HG02610 (cell line): ENCODE measurements around the gene LGALS7.
"Not testable (repeated sequence)": the region's sequence is repeated elsewhere in the genome, so short reads cannot be mapped to it uniquely, and the experiment has no call there.

Source experiments
- ATAC-seq: cut with Tn5 transposase; IDR thresholded peaks from one replicate; pipeline ENCODE4 v1.9.1; 2021; ENCODE audit warnings: mild to moderate bottlenecking, moderate library complexity; ENCODE audit not compliant: unreplicated experiment

The LGALS7 gene

GRCh38 chr19:38800577-38801347 is 27.4 kb upstream of the LGALS7 start:
- no peak for ATAC-seq

- no peak for ATAC-seq
Measured at GRCh38 chr19:38799104-38799503, 25.8 kb upstream of the LGALS7 start.

GRCh38 chr19:38797781-38798180 is 24.5 kb upstream of the LGALS7 start:
- ATAC-seq = not testable (repeated sequence)

- ATAC-seq = no peak
Measured at GRCh38 chr19:38796154-38796553, 22.8 kb upstream of the LGALS7 start.

GRCh38 chr19:38795549-38795948 is 22.2 kb upstream of the LGALS7 start:
- no peak for ATAC-seq

GRCh38 chr19:38793671-38794070 is 20.4 kb upstream of the LGALS7 start:
- ATAC-seq = no peak

- no peak for ATAC-seq
Measured at GRCh38 chr19:38793177-38793576, 19.9 kb upstream of the LGALS7 start.

- ATAC-seq = peak; percentile 17
Measured at GRCh38 chr19:38792250-38793111, 19.2 kb upstream of the LGALS7 start.

GRCh38 chr19:38791451-38792064 is 18.2 kb upstream of the LGALS7 start:
- ATAC-seq = peak; percentile 75

GRCh38 chr19:38790507-38791403 is 17.4 kb upstream of the LGALS7 start:
- not testable (repeated sequence) for ATAC-seq

GRCh38 chr19:38788478-38789243 is 15.3 kb upstream of the LGALS7 start, which contains the start of gene LGALS7B:
Gene LGALS7B (plus strand): TSS chr19:38789200. CDS start chr19:38789227, 27 bp downstream.
- ATAC-seq = no peak

- no peak for ATAC-seq
Measured at GRCh38 chr19:38786572-38787265, 13.4 kb upstream of the LGALS7 start.

GRCh38 chr19:38786061-38786460 is 12.7 kb upstream of the LGALS7 start:
- not testable (repeated sequence) for ATAC-seq

- ATAC-seq = no peak
Measured at GRCh38 chr19:38785187-38785699, 11.9 kb upstream of the LGALS7 start.

- no peak for ATAC-seq
Measured at GRCh38 chr19:38784224-38784623, 10.9 kb upstream of the LGALS7 start.

GRCh38 chr19:38782212-38782611 is 8.9 kb upstream of the LGALS7 start:
- ATAC-seq = not testable (repeated sequence)

- no peak for ATAC-seq
Measured at GRCh38 chr19:38781058-38781457, 7.7 kb upstream of the LGALS7 start.

- ATAC-seq = no peak
Measured at GRCh38 chr19:38780443-38780842, 7.1 kb upstream of the LGALS7 start.

- ATAC-seq = no peak
Measured at GRCh38 chr19:38778733-38779132, 5.4 kb upstream of the LGALS7 start.
